SK-N-SH (cell line): ENCODE results near the gene COX15. TPM values are rescaled to one million over a fixed set of nuclear protein-coding genes. Genes with fewer than 3 reads are reported as not detected.

ENCODE experiments used
- CTCF ChIA-PET: fragments of 300-600, 350-600 bp; formaldehyde crosslinking; extraction: SDS; loops from one replicate; lab custom pipeline; 2021; lab: Yijun Ruan, JAX
- POLR2A ChIA-PET: fragments of 350-600 bp; sonication (Branson Sonifier 250); formaldehyde crosslinking; extraction: SDS; loops from one replicate; lab custom pipeline; 2020; ENCODE audit warnings: antibody characterized with exemption, inconsistent platforms; lab: Yijun Ruan, JAX
- DNase-seq: peaks from one replicate; pipeline ENCODE4 v3.0.0; 2012
- H2AFZ ChIP-seq: fragments of 200-600 bp; sonication (generic); 2 replicates; pipeline ENCODE4 v1.8.1; 2016; ENCODE audit warnings: antibody characterized with exemption, mild to moderate bottlenecking, low read depth
- H3F3A ChIP-seq: fragments of 200-600 bp; sonication (generic); replicated peaks from 2 replicates; pipeline ENCODE3; 2016; ENCODE audit warnings: antibody characterized with exemption, mild to moderate bottlenecking; ENCODE audit not compliant: insufficient read depth
- H3K27ac ChIP-seq, 2 experiments: fragments of 200-500 bp in 1 of 2; fragments of 200-600 bp in 1 of 2; sonication (Bioruptor generic) in 1 of 2; sonication (generic), shearing (Covaris generic) in 1 of 2; 2 replicates each; pipeline versions ENCODE4 v1.5.1 to v1.6.1; 2014 to 2016; ENCODE audit warnings: low read depth in 2 of 2, inconsistent platforms in 1 of 2, low read length in 1 of 2, mild to moderate bottlenecking in 1 of 2, mixed read lengths in 1 of 2
- H3K27me3 ChIP-seq: fragments of 200-600 bp; sonication (generic), shearing (Covaris generic); 2 replicates; pipeline ENCODE4 v1.6.1; 2016; ENCODE audit warnings: mixed run types; ENCODE audit not compliant: insufficient read depth
- H3K36me3 ChIP-seq, 2 experiments: fragments of 200-500 bp in 1 of 2; fragments of 200-600 bp in 1 of 2; sonication (Bioruptor generic) in 1 of 2; sonication (generic) in 1 of 2; replicated peaks in 1 of 2; 2 replicates each; pipeline versions ENCODE3 to v1.5.1; 2014 to 2016; ENCODE audit warnings: low read length in 1 of 2, mild to moderate bottlenecking in 1 of 2; ENCODE audit not compliant: insufficient read depth in 2 of 2, control insufficient read depth in 1 of 2
- H3K4me1 ChIP-seq, 2 experiments: fragments of 200-500 bp in 1 of 2; fragments of 200-600 bp in 1 of 2; sonication (Bioruptor generic) in 1 of 2; sonication (generic), shearing (Covaris generic) in 1 of 2; 2 replicates each; pipeline versions ENCODE4 v1.5.1 to v1.6.1; 2014 to 2016; ENCODE audit warnings: low read depth in 1 of 2, low read length in 1 of 2, mixed run types in 1 of 2; ENCODE audit not compliant: insufficient read depth in 2 of 2, control insufficient read depth in 1 of 2
- H3K4me2 ChIP-seq: fragments of 200-600 bp; sonication (generic), shearing (Covaris generic); 2 replicates; pipeline ENCODE4 v1.6.1; 2017; ENCODE audit warnings: mixed run types
- H3K4me3 ChIP-seq, 2 experiments: fragments of 200-500 bp in 1 of 2; fragments of 200-600 bp in 1 of 2; sonication (Bioruptor generic) in 1 of 2; sonication (generic), shearing (Covaris generic) in 1 of 2; 2 replicates each; pipeline versions ENCODE4 v1.5.1 to v1.8.1; 2014 to 2016; ENCODE audit warnings: low read depth in 2 of 2, inconsistent platforms in 1 of 2, low read length in 1 of 2, mild to moderate bottlenecking in 1 of 2, mixed read lengths in 1 of 2, moderate library complexity in 1 of 2
- H3K79me2 ChIP-seq: fragments of 200-600 bp; sonication (generic); 2 replicates; pipeline ENCODE4 v1.8.1; 2017; ENCODE audit warnings: mild to moderate bottlenecking; ENCODE audit not compliant: insufficient read depth
- H3K9ac ChIP-seq: fragments of 200-600 bp; sonication (generic); 2 replicates; pipeline ENCODE4 v1.6.1; 2017; ENCODE audit warnings: mixed run types
- H3K9me2 ChIP-seq: fragments of 200-600 bp; sonication (generic); 2 replicates; pipeline ENCODE4 v1.6.1; 2017; ENCODE audit warnings: mixed run types
- H3K9me3 ChIP-seq: fragments of 200-600 bp; sonication (generic); 2 replicates; pipeline ENCODE4 v1.6.1; 2017; ENCODE audit warnings: mixed run types, mild to moderate bottlenecking, moderate library complexity
- H4K20me1 ChIP-seq: fragments of 200-600 bp; sonication (generic); 2 replicates; pipeline ENCODE4 v1.6.1; 2017; ENCODE audit warnings: mild to moderate bottlenecking, mixed run types; ENCODE audit not compliant: insufficient read depth
- CTCF ChIP-seq: fragments of 200-600 bp; sonication (generic); IDR thresholded peaks from 2 replicates; pipeline ENCODE4 v1.6.1; 2017; ENCODE audit warnings: antibody characterized with exemption, mild to moderate bottlenecking, moderate library complexity
- EP300 ChIP-seq, 2 experiments: IDR thresholded peaks; 2 replicates each; pipeline versions ENCODE4 v1.4.0 to v1.6.1; 2012; ENCODE audit warnings: borderline replicate concordance in 1 of 2, low read depth in 1 of 2, low read length in 1 of 2
- MAX ChIP-seq: IDR thresholded peaks from 2 replicates; pipeline ENCODE4 v1.4.0; 2012; ENCODE audit warnings: low read depth
- PBX3 ChIP-seq: IDR thresholded peaks from 2 replicates; pipeline ENCODE4; 2012
- POLR2AphosphoS5 ChIP-seq: IDR thresholded peaks from 2 replicates; pipeline ENCODE4 v1.6.1; 2012; ENCODE audit warnings: low read depth, low read length
- RCOR1 ChIP-seq: fragments of 150-350 bp; IDR thresholded peaks from 2 replicates; pipeline ENCODE4 v1.6.1; 2017; ENCODE audit warnings: antibody characterized with exemption, low read length
- USF1 ChIP-seq: IDR thresholded peaks from 2 replicates; pipeline ENCODE4 v1.4.0; 2012; ENCODE audit warnings: low read depth, borderline replicate concordance
- WGBS: methylation state at CpG from one replicate; pipeline ENCODE4 v1.1.6; 2017; ENCODE audit warnings: low lambda C conversion rate; 5-methylcytosine and 5-hydroxymethylcytosine counted together
- polyA plus RNA-seq, 3 experiments: library from polyadenylated mRNA; depleted of rRNA; stranded (reverse); fragments of >200 nt; gene quantifications; 2 replicates each; pipeline ENCODE4 v1.2.3, GENCODE V29; 2012

COX15 gene
- polyA plus RNA-seq, 1 of the 3 experiments (the other 2 are of a cell fraction): 20.4 TPM

GRCh38 chr10:99685597-99685967, 46.3 kb downstream of the COX15 start:
- H3K4me1 ChIP-seq: peaks cover 0 to 14% of the 10 kb centered on the region in 2 experiments; a peak in 1 of 4 replicates
- peaks cover 35 to 71% of the 10 kb centered on the region in 2 experiments for H3K36me3 ChIP-seq

GRCh38 chr10:99682752-99683151, 49.2 kb downstream of the COX15 start:
- Histone ChIP-seq H3K4me2 (no peak overlapping the region), H4K20me1 (no peaks in the 10 kb centered on the region), H3K9ac (no peak overlapping the region), H3K9me2 (no peaks in the 10 kb centered on the region), H3K27me3 (no peaks in the 10 kb centered on the region), H3K4me1 (peaks cover 0 to 1% of the 10 kb centered on the region in 2 experiments; a peak in 1 of 4 replicates), H3K79me2 (no peaks in the 10 kb centered on the region), H2AFZ (no peak overlapping the region), H3K36me3 (peaks cover 36 to 62% of the 10 kb centered on the region in 2 experiments), H3K4me3 (no peak overlapping the region), H3F3A (no peaks in the 10 kb centered on the region), H3K9me3 (no peaks in the 10 kb centered on the region), H3K27ac (no peak overlapping the region; a peak in 1 of 4 replicates)
- CTCF ChIA-PET: interaction anchor here (0.9 to 1.2 kb wide), 2 partner anchors 16 to 17 kb away, joined by 3 to 4 read pairs; no protein-coding TSS in a partner anchor
- WGBS: 80% methylated on average over 1 of the region's 1 CpG
- no peak for TF ChIP-seq POLR2AphosphoS5
- TF ChIP-seq PBX3: no peak
- no peak for TF ChIP-seq EP300 (IDR thresholded peaks at IDR 0.05; ENCODE audit: borderline replicate concordance in 1 of 2, low read depth in 1 of 2, low read length in 1 of 2)
- TF ChIP-seq CTCF: peak; percentile 18; the same call in 1 of the 2 replicates
- POLR2A ChIA-PET: interaction anchor here (0.7 kb wide), 1 partner anchor 23 kb away, joined by 3 read pairs; no protein-coding TSS in a partner anchor
- no peak for DNase-seq

More at GRCh38 chr10:99685597-99685967, 46.3 kb downstream of the COX15 start:
- H3K9me3 ChIP-seq: no peaks in the 10 kb centered on the region
- TF ChIP-seq MAX (no peak), RCOR1 (no peak), USF1 (no peak)
- no peaks in the 10 kb centered on the region for H3K9me2 ChIP-seq
- POLR2A ChIA-PET: no interaction called here
- 84% methylated on average over 2 of the region's 2 CpGs for WGBS
- H3K4me3 ChIP-seq: no peak overlapping the region
- no peaks in the 10 kb centered on the region for H4K20me1 ChIP-seq
- CTCF ChIA-PET: no interaction called here
- no peak overlapping the region for H3K27ac ChIP-seq
- H3K27me3 ChIP-seq: no peaks in the 10 kb centered on the region
- peaks cover 4% of the 10 kb centered on the region for H3F3A ChIP-seq
- no peak overlapping the region for H2AFZ ChIP-seq
- no peak for DNase-seq
- H3K9ac ChIP-seq: no peak overlapping the region
- H3K4me2 ChIP-seq: no peak overlapping the region
- H3K79me2 ChIP-seq: peaks cover under 1% of the 10 kb centered on the region; the same call in 1 of the 2 replicates

Other genes with a start within 250 kb of the COX15 start
- not detected in 2 replicates for gene NKX2-3, start 199.2 kb downstream of the COX15 start, polyA plus RNA-seq (2012; rRNA removed)
- gene SLC25A28, start 111.7 kb downstream of the COX15 start, polyA plus RNA-seq (2012; rRNA removed): 23.8 and 34.3 TPM in 2 replicates
- gene ENTPD7, start 72.6 kb downstream of the COX15 start, polyA plus RNA-seq (2012; rRNA removed): 3.9 and 6.2 TPM in 2 replicates
- gene CUTC, start 107 bp upstream of the COX15 start, polyA plus RNA-seq (2012; rRNA removed): 19.4 and 21.1 TPM in 2 replicates
- 0.48 and 0.52 TPM in 2 replicates for gene ABCC2, start 50.5 kb upstream of the COX15 start, polyA plus RNA-seq (2012; rRNA removed)